HFF-Myc (cell line): ENCODE results near the gene NFKBIL1.

Source experiments
- DNase-seq: peaks from one replicate; pipeline ENCODE4 v3.0.0-alpha.2; 2011; ENCODE audit warnings: low read depth; ENCODE audit errors: extremely low read depth
- H3K4me3 ChIP-seq: replicated peaks from 2 replicates; pipeline ENCODE4 v1.5.1; 2011; ENCODE audit warnings: low read depth, mild to moderate bottlenecking, control low read depth, low read length
- TF ChIP-seq, protein P1 (sequence below): IDR thresholded peaks from 2 replicates; pipeline ENCODE4 v1.5.1; 2012; ENCODE audit warnings: mild to moderate bottlenecking, low read depth, low read length, control low read depth; ENCODE audit errors: missing control alignments

NFKBIL1 gene

DNA sequence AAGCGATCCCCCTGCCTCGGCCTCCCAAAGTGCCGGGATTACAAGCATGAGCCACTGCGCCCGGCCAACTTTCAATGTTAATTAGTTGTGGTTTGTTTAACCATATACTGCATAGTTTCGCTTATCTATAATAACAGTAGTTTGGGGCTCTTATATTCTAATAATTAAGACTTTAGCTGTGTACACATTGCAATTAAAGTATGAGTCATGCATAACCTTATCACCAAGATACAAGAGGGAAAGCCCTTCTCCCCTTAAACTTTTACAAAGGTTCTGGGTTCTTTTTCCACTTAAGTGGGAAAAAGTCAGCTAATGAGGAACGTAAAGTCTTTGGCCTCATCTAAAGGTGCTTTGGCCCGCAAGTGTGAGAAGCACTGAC is 21.9 kb upstream of the NFKBIL1 start:
- no peak overlapping the region for H3K4me3 ChIP-seq
- TF ChIP-seq, protein P1, sequence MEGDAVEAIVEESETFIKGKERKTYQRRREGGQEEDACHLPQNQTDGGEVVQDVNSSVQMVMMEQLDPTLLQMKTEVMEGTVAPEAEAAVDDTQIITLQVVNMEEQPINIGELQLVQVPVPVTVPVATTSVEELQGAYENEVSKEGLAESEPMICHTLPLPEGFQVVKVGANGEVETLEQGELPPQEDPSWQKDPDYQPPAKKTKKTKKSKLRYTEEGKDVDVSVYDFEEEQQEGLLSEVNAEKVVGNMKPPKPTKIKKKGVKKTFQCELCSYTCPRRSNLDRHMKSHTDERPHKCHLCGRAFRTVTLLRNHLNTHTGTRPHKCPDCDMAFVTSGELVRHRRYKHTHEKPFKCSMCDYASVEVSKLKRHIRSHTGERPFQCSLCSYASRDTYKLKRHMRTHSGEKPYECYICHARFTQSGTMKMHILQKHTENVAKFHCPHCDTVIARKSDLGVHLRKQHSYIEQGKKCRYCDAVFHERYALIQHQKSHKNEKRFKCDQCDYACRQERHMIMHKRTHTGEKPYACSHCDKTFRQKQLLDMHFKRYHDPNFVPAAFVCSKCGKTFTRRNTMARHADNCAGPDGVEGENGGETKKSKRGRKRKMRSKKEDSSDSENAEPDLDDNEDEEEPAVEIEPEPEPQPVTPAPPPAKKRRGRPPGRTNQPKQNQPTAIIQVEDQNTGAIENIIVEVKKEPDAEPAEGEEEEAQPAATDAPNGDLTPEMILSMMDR = no peak
- no peak for DNase-seq

DNA sequence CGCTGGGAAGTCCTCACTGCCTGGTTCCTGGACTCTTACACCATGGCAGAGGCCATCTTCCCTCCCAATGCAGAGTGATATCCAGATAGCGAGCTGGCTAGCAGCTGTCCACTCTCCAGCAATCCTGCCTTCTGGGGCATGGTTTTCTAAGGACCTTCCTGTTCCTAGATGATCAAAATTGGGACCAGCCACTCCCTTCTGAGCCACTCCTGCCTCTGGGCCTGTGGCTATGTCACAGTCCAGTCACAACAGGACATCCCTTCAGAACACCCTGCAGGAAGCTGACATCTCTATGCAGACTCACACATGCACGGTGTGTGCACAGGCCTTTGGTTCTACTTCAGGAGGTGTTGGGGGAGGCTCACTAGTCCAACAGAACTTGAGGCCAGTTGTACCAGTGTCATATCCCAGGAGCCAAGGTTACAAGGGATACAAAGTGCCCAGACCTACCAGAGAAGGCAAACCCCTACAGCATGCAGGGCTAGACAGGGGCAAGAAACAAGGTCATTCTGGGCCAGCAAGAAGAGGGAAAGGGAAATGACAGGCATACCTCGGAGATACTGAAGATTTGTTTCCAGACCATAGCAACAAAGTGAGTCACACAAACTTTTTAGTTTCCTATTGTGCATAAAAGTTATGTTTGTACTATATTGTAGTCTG is 21.3 kb upstream of the NFKBIL1 start:
- TF ChIP-seq, protein P1 = no peak
- DNase-seq = no peak
- no peak overlapping the region for H3K4me3 ChIP-seq

DNA sequence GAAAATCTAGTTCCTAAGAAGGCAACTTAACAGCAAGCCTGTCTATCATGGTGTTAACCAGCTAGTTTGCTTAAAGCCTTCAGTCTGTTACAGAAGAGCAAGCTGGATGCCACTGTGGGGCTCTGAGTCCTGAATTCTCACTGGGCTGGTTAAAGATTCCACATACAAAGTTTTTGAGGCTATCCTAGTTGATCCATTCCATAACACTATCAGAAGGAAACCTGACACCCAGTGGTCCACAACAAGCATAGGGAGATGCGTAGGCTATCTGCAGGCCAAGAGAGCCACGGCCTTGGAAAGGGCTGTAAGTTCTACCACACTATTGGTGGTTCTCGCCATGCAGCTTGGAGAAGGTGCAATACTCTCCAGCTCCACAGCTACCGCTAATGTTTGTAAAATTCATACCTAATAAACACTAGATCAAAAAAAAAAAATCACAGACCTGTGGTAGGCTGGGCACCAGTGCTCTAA is 19.1 kb upstream of the NFKBIL1 start:
- TF ChIP-seq, protein P1 = no peak
- H3K4me3 ChIP-seq = no peak overlapping the region
- DNase-seq = no peak

DNA sequence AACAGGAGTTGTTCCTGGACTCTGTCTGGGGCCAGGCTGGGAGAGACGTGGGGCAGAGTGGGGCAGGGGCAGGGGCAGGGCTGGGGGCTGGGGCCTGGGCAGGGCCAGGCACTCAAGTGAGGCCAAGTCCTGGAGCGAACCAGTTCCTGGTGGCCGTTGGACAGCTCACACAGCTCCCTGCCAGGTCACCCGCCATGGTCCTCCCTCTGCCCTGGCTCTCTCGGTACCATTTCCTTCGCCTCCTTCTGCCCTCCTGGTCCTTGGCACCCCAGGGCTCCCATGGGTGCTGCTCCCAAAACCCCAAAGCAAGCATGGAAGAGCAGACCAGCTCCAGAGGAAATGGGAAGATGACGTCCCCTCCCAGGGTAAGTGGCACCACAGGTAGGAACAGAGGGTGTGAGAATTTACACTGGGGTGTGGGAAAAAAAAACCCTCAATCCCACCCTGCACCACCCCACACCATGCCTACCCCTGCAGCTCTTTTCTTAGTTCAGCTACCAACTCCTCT is 18.5 kb upstream of the NFKBIL1 start, which contains the start of gene MCCD1:
TSS of gene MCCD1 (plus strand) at position 142 of the 508 bp plus-strand sequence. CDS start at position 195, 53 bp downstream.
- no peak within 1 kb of the TSS for H3K4me3 ChIP-seq
- TF ChIP-seq, protein P1 = no peak
- DNase-seq = no peak

DNA sequence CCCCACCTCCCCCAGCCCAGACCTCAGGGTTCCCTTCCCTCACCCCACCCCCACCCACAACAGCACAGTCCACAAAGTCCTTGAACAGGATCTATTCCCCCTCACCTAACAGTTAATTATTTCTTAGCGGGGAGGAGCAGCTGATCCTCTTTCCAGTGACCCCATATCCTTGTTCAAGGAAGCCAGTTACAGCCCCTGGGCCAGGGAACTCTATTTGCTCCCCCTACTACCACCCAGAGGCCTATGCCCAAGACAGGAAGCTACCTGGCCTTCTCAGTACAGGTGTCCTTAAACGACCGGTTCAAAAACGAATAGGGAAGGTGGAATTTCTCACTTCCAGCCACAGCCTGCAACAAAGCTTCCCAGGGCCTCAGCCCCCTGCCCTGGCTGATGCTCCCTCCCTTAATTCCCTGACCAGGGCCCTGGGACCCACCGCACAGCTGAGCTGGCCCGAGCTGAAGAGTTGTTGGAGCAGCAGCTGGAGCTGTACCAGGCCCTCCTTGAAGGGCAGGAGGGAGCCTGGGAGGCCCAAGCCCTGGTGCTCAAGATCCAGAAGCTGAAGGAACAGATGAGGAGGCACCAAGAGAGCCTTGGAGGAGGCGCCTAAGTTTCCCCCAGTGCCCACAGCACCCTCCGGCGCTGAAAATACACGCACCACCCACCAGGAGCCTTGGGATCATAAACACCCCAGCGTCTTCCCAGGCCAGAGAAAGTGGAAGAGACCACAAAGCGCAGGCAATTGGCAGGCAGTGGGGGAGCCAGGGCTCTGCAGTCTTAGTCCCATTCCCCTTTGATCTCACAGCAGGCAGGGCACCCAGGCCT is 17.9 kb upstream of the NFKBIL1 start:
- no peak overlapping the region for H3K4me3 ChIP-seq
- TF ChIP-seq, protein P1 = no peak
- DNase-seq = no peak

DNA sequence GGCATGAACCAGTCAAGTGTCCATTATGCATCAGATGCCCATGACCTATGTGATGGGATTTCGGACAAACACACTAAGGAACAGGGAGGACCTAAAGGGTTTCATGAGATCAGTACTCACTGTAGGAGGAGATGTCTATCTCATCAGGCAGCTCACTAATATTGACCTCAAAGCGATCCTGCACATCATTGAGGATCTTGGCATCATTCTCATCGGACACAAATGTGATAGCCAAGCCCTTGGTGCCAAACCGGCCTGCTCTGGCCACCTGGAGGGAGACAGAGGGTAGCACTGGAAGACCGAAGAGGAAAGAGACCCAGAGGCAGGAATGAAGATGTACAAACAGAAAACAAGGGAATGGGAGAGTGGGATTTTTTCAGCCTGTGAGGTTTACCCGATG is 16.7 kb upstream of the NFKBIL1 start:
- no peak for DNase-seq
- TF ChIP-seq, protein P1 = no peak
- no peak overlapping the region for H3K4me3 ChIP-seq
